Activated CD4-positive, alpha-beta T cell treated with anti-CD3 and anti-CD28 coated beads, Interleukin-10, Interleukin-2, amounts not matched to agents 100 ng/mL and 50 ng/mL, durations not matched to agents 16 hours and 8 hours (primary cell): ENCODE measurements around the gene LMBR1L.
"Not testable (repeated sequence)": the region's sequence is repeated elsewhere in the genome, so short reads cannot be mapped to it uniquely, and the experiment has no call there.

Experiments used
- DNase-seq: peaks from one replicate; pipeline ENCODE4 v3.0.0-alpha.2; 2020

Gene LMBR1L

DNA sequence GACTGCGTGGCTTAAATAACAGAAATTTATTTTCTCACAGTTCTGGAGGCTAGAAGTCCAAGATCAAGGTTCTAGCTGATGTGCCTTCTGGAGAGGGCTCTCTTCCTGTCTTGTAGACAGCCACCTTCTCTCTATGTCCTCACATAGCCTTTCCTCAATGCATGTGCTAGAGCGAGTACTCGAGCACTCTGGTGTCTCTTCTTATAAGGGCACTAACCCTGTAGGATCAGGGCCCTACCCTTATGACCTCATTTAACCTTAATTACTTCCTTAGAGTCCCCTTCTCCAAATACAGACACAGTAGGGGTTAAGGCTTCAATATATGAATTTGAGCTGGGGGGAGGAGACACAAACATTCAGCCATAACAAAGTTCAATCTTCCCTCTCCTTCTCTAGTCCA, 26.2 kb downstream of the LMBR1L start:
- no peak for DNase-seq

- no peak for DNase-seq
Measured at GRCh38 chr12:49079793-49080192, 30.9 kb downstream of the LMBR1L start.

- DNase-seq = no peak
Measured at GRCh38 chr12:49070971-49071370, 39.7 kb downstream of the LMBR1L start.

GRCh38 chr12:49069507-49070346, 40.9 kb downstream of the LMBR1L start, which contains the start of gene RHEBL1:
Gene RHEBL1, minus strand, starts transcription at chr12:49069979. Its CDS starts 194 bp downstream, at chr12:49069785.
- peak; percentile 100 for DNase-seq

DNA sequence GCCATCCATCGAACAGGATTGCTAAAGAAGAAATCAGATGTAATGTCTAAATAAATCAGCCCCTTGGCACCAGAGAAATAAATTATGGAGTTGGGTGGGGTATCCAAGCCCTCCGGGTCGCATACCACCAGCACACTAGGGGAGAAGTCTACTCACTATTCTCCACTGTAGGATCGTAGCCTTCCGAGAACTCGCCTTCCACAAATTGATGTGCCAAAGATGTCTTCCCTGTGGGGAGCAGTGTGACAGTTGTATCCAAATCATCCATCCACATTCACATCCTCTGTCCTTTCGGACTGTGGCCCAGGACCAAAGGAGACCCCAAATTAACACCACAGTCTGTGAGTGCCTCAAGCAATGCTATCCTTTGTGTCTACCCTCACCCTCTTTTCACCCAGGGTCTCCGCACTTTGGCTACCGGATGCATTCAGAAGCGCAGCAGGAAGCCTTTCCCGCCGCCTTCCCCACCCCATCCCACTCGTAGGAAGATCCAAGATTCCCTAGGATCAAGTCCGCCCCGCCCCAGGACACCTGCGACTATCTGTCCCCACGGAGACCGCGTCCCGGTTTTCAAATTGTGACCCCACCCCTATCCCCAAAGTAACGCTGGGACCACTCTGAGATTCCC, 41.7 kb downstream of the LMBR1L start:
- no peak for DNase-seq

DNA sequence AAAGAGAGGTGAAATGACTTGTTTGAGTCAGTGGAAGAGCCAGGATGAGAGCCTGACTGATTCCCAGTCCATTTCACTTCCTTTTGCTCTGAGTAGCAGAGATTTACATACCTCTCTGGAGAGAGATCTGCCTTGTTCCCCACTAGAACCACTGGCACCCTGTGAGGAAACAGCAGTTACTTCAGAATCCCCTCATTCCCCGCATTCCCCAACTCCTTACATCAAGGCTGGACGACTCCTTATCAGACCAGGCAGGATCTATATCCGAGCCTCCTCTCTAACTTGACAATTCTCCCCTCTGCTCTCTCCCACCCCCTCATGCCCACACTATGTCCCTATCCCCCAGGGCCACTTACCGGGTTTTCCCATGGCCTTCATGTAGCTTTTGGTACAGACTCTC, 44.5 kb downstream of the LMBR1L start:
- DNase-seq = no peak

- DNase-seq = no peak
Measured at GRCh38 chr12:49064767-49065152, 45.9 kb downstream of the LMBR1L start.

DNA sequence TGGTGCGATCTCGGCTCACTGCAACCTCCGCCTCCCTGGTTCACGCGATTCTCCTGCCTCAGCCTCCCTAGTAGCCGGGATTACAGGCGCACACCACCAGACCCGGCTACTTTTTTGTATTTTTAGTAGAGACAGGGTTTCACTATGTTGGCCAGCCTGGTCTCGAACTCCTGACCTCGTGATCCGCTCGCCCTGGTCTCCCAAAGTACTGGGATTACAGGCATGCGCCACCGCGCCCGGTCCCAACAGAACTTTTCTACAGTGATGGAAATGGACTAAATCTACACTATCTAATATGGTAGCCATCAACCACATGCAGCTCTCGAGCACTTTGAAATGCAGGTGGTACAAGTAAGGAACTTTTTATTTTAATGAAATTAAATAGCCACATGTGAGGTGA, 48.7 kb downstream of the LMBR1L start:
- not testable (repeated sequence) for DNase-seq

DNA sequence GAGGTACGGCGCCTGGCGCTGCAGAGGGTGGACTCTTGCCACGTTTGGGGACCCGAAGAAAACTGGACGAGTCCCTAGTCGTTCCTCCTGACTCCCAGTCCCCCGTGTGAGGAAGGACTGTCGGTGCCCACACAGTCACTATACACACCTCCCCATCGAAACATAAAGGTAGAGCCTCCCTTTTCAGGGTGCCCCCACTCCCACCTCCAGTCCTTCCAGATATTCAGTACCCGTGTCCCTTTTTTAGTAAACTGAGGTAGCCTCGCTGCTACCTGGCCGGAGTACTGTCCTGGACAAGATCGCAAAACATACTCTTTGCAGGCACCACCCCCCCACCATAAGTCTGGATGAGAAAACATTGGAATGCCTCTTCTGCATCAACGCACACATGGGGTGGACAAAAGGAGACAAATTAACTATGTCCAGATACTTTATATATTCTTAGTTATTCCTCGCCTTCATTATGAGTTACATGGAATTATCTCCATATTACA, 49.4 kb downstream of the LMBR1L start:
- no peak for DNase-seq

GRCh38 chr12:49060237-49061156, 50.1 kb downstream of the LMBR1L start, which contains the start of gene KMT2D:
Gene KMT2D, minus strand, starts transcription at chr12:49060794. Its CDS starts 5,470 bp downstream, at chr12:49055324.
- peak; percentile 93 for DNase-seq

DNA sequence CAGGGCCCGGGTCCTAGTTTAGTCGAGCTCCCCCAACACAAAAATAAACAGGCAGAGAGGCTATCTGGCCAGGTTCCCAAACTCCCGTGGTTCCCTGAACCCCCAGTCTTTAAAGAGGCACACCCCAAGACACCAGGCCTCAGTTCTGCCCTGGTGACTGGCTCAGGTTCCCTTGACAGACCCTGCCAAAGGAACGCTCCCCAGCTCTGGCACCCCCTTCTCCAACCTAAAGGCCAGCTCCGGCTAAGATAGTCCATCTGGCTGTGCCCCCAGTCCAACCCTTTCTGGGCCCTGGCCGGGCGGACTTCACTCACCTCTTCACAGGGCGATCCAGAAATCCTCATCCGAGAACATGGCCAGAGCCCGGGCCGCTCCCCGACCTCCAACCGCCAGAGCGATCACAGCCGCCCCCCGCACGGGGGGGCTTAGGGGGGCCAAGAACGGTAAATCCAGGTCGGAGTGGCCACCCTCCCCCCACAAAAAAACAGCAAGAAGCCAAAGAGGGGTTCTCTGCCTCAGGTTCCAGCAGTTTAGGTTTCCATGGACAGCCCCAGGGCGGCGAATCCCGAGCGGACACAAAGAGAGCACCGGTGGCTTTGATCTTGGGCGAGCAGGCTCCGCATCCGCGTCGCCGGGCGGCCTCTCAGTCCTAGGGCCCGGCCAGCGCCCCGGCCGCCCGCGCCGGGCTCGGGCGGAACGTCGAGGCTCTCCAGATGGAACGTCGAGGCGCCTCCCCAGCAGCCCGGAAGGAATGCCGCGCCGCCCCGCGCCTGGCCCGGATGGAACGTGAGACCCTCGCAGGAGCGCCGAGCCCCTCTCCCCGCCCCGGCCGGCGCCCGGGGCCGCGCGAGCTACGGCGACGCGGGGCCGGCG, 51.1 kb downstream of the LMBR1L start:
- peak; percentile 34 for DNase-seq

DNA sequence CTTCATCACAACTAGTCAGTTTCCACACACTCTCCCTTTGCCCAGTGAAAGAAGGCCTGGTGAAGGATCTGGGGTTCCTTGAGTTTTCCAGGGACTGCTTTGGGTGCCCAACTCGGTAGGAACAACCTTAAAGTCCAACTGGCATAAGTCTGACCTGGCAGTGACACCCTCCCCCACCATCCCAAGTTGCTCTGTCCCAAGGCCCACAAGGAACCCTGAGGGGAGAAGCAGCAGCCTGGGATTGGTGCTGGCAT, 51.7 kb downstream of the LMBR1L start:
- no peak for DNase-seq

GRCh38 chr12:49058366-49059044, 52.1 kb downstream of the LMBR1L start:
- DNase-seq = no peak

DNA sequence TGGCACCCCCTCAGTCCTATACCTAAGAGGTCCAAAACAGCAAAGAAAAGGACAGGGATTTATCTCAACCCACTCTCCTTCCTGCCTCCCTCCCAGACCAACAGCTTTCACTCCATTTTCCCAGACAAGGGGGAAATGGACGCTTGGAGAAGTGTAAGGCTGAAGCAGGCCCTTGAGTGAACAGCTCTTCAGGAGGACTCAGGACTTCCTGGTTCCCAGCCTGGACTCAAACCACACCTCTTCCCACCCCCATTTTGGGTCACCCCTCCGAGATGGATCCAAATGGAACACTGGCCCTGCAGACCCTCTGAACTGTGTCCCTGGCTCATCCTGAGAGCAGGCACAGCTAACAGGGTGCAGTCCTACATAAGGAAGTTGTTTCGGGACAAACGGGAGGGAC, 52.8 kb downstream of the LMBR1L start:
- DNase-seq = no peak

DNA sequence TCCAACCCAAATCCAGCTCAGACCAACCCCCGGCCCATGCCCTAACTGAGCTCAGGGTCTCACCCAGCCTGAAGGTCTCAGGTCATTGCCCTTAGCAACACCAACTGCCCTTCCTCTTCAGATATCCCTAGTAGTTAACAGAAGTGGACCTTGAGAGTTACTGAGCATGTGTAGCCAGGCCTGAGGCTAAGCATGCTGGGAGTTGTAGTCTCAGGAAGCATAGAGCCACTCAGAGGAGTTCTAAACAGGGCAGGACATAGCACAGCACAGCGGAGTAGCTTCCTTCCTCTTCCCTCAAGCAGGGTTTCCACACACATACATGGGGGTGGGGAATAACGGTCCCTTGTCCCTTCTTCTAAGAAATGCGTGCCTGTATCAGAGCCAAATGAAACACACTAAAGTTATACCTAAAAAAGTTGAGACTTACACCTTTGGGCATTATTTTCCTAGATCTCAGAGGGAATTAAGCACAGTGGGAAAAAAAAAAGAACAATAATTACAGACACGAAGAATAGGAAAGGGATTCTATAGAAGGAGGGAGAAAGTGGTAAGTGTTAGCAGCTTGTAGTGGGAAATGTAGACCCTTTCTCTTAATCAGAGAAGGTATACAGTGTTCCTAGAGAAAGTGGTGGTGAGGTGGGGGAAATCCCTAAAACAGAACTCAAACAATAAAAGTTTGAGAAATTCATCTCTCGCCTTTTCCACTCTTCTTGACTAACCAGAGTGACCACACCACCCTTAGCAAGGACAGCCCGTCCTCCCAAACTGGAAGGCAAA, 54.5 kb downstream of the LMBR1L start:
- DNase-seq = peak; percentile 85

DNA sequence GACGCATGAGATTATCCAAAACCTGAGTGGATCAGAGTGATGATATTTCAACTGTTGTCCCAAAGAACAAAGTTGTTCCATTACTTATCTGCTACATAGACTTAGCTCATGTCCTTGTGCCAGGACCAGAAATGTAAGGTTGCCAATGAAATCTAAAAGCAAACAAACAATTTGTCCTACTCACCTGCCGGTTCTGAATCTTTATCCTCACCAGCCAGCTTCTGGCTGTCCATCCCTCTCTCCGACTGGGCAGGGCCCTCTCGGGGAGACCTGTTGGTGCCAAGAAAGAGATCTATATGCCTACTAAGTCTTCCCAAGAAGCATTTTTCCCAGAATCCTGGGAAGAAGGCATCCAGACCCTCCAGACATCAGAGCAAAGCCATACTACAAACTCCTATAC, 55.6 kb downstream of the LMBR1L start:
- no peak for DNase-seq

GRCh38 chr12:49054524-49054923, 56.1 kb downstream of the LMBR1L start:
- no peak for DNase-seq

GRCh38 chr12:49054096-49054495, 56.6 kb downstream of the LMBR1L start:
- no peak for DNase-seq

- DNase-seq = no peak
Measured at GRCh38 chr12:49052451-49053208, 58.0 kb downstream of the LMBR1L start.
